Endothelial cell of umbilical vein (primary cell): Measurements from ENCODE around the gene SLC8A1.

Experiments
- EZH2 ChIP-seq: IDR thresholded peaks from 2 replicates; pipeline ENCODE4 v1.6.1; 2012; ENCODE audit warnings: borderline replicate concordance, low read depth, mild to moderate bottlenecking, moderate library complexity, low read length, inconsistent platforms; ENCODE audit not compliant: severe bottlenecking
- FOS ChIP-seq: IDR thresholded peaks from 2 replicates; pipeline ENCODE4 v1.6.1; 2011; ENCODE audit warnings: mild to moderate bottlenecking, low read length, moderate library complexity, borderline replicate concordance; ENCODE audit not compliant: insufficient read depth
- GATA2 ChIP-seq: IDR thresholded peaks from 2 replicates; pipeline ENCODE4 v1.7.0; 2011; ENCODE audit warnings: low read depth, mild to moderate bottlenecking, moderate library complexity, mixed read lengths, low read length; ENCODE audit not compliant: insufficient read length, insufficient read depth
- MYC ChIP-seq: IDR thresholded peaks from one replicate; pipeline ENCODE4 v1.6.1; 2011; ENCODE audit warnings: mild to moderate bottlenecking, low read depth, low read length
- POLR2A ChIP-seq: IDR thresholded peaks from 2 replicates; pipeline ENCODE4 v1.6.1; 2012; ENCODE audit warnings: low read depth, mild to moderate bottlenecking, control low read depth, low read length
- POLR2AphosphoS5 ChIP-seq: IDR thresholded peaks from 2 replicates; pipeline ENCODE4 v1.6.1; 2012; ENCODE audit warnings: low read depth, mild to moderate bottlenecking, control low read depth, low read length, moderate library complexity; ENCODE audit not compliant: insufficient read depth
- TF ChIP-seq, protein P1 (sequence below), 2 donors: IDR thresholded peaks; 1 replicate in 1 of 2; 2 replicates in 1 of 2; pipeline ENCODE4 v1.5.1; 2011; ENCODE audit warnings: low read length in 2 of 2, mild to moderate bottlenecking in 2 of 2, moderate library complexity in 2 of 2, control low read depth in 1 of 2, inconsistent platforms in 1 of 2, low read depth in 1 of 2; ENCODE audit not compliant: insufficient read depth in 1 of 2; ENCODE audit errors: extremely low read depth in 1 of 2
- TF ChIP-seq, protein P2 (sequence below): IDR thresholded peaks from 2 replicates; pipeline ENCODE4 v1.6.1; 2011; ENCODE audit not compliant: insufficient read depth, insufficient read length

DNA sequence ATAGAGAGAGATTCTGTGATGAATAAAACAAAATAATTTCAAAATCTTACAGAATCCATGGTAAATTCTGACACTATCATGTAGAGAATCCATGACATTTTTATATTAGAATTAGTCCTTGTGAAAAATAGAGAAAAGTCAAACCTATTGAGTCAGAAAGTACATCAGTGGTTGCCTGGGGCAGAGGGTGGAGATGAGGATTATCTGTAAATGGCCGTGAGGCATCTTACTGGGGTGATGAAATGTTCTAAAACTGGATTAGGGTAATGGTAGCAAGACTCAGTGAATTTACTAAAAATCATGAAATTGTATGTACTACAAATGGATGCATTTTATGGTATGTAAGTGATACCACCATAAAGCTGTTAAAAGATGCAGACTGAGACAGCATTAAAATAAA lies 323.1 kb downstream of the SLC8A1 start:
- TF ChIP-seq, protein P1, sequence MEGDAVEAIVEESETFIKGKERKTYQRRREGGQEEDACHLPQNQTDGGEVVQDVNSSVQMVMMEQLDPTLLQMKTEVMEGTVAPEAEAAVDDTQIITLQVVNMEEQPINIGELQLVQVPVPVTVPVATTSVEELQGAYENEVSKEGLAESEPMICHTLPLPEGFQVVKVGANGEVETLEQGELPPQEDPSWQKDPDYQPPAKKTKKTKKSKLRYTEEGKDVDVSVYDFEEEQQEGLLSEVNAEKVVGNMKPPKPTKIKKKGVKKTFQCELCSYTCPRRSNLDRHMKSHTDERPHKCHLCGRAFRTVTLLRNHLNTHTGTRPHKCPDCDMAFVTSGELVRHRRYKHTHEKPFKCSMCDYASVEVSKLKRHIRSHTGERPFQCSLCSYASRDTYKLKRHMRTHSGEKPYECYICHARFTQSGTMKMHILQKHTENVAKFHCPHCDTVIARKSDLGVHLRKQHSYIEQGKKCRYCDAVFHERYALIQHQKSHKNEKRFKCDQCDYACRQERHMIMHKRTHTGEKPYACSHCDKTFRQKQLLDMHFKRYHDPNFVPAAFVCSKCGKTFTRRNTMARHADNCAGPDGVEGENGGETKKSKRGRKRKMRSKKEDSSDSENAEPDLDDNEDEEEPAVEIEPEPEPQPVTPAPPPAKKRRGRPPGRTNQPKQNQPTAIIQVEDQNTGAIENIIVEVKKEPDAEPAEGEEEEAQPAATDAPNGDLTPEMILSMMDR (IDR thresholded peaks at IDR 0.05; ENCODE audit: extremely low read depth in 1 of 2, insufficient read depth in 1 of 2, low read depth in 1 of 2, low read length in 2 of 2): no peak
- TF ChIP-seq POLR2AphosphoS5 (no peak), POLR2A (no peak), FOS (no peak), GATA2 (no peak), EZH2 (no peak), MYC (no peak)
- TF ChIP-seq, protein P2, sequence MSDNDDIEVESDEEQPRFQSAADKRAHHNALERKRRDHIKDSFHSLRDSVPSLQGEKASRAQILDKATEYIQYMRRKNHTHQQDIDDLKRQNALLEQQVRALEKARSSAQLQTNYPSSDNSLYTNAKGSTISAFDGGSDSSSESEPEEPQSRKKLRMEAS: no peak
